ENCODE results near the gene ERBB4. TPM values are rescaled to one million over a fixed set of nuclear protein-coding genes. Genes with fewer than 3 reads are reported as not detected.

The ERBB4 gene
- total RNA-seq, 1 experiment from 2014 or later: not detected

- DNase-seq (ENCODE audit: low read depth): no peak
These were observed 1186.6 kb downstream of the ERBB4 start for GRCh38 chr2:211351987-211352386.

GRCh38 chr2:211349031-211349430 lies 1189.6 kb downstream of the ERBB4 start:
- no peak for DNase-seq (ENCODE audit: low read depth)

GRCh38 chr2:211347328-211347727 lies 1191.3 kb downstream of the ERBB4 start:
- DNase-seq (ENCODE audit: low read depth): no peak

- no peak for DNase-seq (ENCODE audit: low read depth)
These were observed 1194.3 kb downstream of the ERBB4 start for GRCh38 chr2:211344289-211344688.

- no peak for DNase-seq (ENCODE audit: low read depth)
These were observed 1205.2 kb downstream of the ERBB4 start for GRCh38 chr2:211333377-211333776.

GRCh38 chr2:211331736-211332135 lies 1206.9 kb downstream of the ERBB4 start:
- DNase-seq (ENCODE audit: low read depth): no peak

GRCh38 chr2:211329882-211330281 lies 1208.7 kb downstream of the ERBB4 start:
- no peak for DNase-seq (ENCODE audit: low read depth)

GRCh38 chr2:211329421-211329820 lies 1209.2 kb downstream of the ERBB4 start:
- DNase-seq (ENCODE audit: low read depth): no peak

- no peak for DNase-seq (ENCODE audit: low read depth)
These were observed 1210.5 kb downstream of the ERBB4 start for GRCh38 chr2:211328126-211328525.

Data from RPMI7951 (cell line).